RWPE1 (cell line): ENCODE measurements around the gene RPL39L.

Experiments
- CTCF ChIA-PET: fragments of 350-600 bp; sonication (Branson Sonifier 250); formaldehyde crosslinking; extraction: SDS; loops from one replicate; lab custom pipeline; 2021; lab: Yijun Ruan, JAX
- POLR2A ChIA-PET: fragments of 400-600 bp; formaldehyde crosslinking; extraction: SDS; loops from one replicate; lab custom pipeline; 2020; ENCODE audit warnings: antibody characterized with exemption; ENCODE audit not compliant: low non-redundant PET; lab: Yijun Ruan, JAX
- DNase-seq: peaks from one replicate; pipeline ENCODE4 v3.0.0; 2012; ENCODE audit warnings: low spot score
- H3K27ac ChIP-seq: fragments of 450-650 bp; 2 replicates; pipeline ENCODE4 v1.5.1; 2017
- TF ChIP-seq, protein P1 (sequence below): fragments of 450-650 bp; conservative IDR thresholded peaks from 2 replicates; pipeline ENCODE4 v1.5.1; 2017; ENCODE audit warnings: low read depth, mild to moderate bottlenecking

RPL39L gene

GRCh38 chr3:187114511-187114910 is 24.8 kb downstream of the RPL39L start:
- ChIA-PET POLR2A (no interaction called here), CTCF (interaction anchor here (0.6 to 1.9 kb wide), 5 partner anchors 13 to 203 kb away, joined by 3 to 14 read pairs (median 4); no protein-coding TSS in a partner anchor)

DNA sequence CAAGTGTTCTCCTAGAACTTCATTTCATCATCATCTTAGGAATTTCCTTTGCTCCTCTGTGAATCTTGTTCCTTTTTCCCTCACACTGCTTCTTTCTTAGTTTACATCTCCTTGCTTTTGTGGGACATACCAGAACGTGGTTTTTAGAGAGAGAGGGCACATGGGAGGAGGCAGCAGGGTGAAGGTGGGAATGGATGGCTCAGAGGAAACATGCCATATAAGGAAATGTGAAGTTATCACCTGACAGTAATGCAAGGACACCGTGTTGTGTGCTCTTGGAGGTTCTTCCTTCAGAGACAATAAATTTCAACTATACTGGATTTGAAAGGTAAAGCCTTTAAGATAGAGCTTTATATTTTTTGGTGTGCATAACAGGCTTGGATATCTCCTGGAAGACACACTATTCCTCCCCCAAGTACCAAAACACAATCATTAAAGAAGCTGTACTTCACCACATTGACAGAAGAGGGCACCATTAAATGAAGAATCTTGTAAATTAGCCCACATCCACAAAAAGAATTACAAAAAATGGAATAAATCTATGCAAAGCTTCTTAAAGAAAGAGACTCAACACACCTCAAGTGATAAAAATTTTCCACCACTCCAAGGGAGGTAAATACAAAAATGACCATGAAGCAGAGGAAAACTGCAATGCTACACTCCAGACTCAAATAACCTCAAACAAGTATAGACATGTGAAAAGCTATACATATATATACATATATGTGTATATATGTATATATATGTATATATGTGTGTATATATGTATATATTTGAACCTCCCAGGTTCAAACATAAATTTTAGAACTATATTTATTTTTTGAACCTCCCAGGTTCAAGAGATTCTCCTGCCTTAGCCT is 26.1 kb downstream of the RPL39L start:
- ChIA-PET CTCF (interaction anchor here (0.6 to 1.9 kb wide), 18 partner anchors 10 to 684 kb away, joined by 3 to 30 read pairs (median 4); partner anchors contain the start of gene RPL39L), POLR2A (no interaction called here)
- H3K27ac ChIP-seq, result no peak overlapping the region

More at GRCh38 chr3:187114511-187114910, 24.8 kb downstream of the RPL39L start:
- TF ChIP-seq, protein P1, sequence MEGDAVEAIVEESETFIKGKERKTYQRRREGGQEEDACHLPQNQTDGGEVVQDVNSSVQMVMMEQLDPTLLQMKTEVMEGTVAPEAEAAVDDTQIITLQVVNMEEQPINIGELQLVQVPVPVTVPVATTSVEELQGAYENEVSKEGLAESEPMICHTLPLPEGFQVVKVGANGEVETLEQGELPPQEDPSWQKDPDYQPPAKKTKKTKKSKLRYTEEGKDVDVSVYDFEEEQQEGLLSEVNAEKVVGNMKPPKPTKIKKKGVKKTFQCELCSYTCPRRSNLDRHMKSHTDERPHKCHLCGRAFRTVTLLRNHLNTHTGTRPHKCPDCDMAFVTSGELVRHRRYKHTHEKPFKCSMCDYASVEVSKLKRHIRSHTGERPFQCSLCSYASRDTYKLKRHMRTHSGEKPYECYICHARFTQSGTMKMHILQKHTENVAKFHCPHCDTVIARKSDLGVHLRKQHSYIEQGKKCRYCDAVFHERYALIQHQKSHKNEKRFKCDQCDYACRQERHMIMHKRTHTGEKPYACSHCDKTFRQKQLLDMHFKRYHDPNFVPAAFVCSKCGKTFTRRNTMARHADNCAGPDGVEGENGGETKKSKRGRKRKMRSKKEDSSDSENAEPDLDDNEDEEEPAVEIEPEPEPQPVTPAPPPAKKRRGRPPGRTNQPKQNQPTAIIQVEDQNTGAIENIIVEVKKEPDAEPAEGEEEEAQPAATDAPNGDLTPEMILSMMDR, result no peak
- no peak for DNase-seq
- H3K27ac ChIP-seq, result no peak overlapping the region

GRCh38 chr3:187110156-187110555 is 29.1 kb downstream of the RPL39L start:
- ChIA-PET POLR2A (no interaction called here), CTCF (interaction anchor here (0.5 kb wide), 1 partner anchor 10 kb away, joined by 5 read pairs; no protein-coding TSS in a partner anchor)
- TF ChIP-seq, protein P1, result no peak

More for the DNA sequence above, 26.1 kb downstream of the RPL39L start:
- peak; percentile 20 for DNase-seq
- TF ChIP-seq, protein P1, result peak; percentile 69

DNA sequence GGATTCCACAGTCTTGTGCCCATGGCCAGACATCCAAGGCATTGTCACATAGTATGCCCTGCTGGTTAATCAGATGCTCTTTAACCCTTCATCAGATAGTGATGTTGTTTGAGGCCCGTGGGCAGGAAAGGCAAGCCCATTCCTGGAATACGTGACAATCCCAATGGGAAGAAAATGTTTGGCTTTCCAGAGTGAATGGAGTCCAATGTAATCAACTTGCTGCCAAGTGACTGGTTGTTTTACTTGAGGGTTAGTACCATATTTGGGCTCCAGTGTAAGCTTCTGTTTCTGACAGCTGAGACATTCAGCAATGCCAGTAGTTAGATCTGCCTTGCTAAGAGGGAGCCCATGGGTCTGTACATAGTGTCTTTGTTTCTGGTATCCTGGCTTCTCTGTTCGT is 31.3 kb downstream of the RPL39L start:
- POLR2A ChIA-PET, result no interaction called here
- CTCF ChIA-PET, result no interaction called here
- no peak overlapping the region for H3K27ac ChIP-seq
- DNase-seq, result no peak
- TF ChIP-seq, protein P1, result no peak

More at GRCh38 chr3:187110156-187110555, 29.1 kb downstream of the RPL39L start:
- no peak overlapping the region for H3K27ac ChIP-seq
- DNase-seq, result no peak

DNA sequence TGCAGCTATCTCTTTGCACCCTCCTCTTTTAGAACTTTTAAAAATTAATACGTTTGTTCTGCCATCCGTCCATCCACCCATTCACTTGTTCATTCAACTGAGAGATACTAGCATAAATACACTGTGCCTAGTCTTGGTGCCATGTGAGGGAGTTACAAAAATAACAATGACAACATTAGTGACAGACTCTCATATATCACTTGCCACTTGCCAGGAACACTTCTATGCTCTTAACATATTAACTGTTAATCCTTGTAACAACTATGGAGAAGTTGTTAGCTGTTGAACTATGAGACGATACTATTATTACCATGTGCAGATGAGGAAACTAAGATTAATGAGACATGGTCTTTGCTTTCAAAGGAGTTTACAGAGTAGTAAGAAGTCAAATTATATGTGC is 33.6 kb downstream of the RPL39L start:
- no peak for DNase-seq
- ChIA-PET POLR2A (no interaction called here), CTCF (interaction anchor here (0.6 kb wide), 1 partner anchor 1729 kb away, joined by 3 read pairs; no protein-coding TSS in a partner anchor)
- TF ChIP-seq, protein P1, result no peak
- no peak overlapping the region for H3K27ac ChIP-seq

DNA sequence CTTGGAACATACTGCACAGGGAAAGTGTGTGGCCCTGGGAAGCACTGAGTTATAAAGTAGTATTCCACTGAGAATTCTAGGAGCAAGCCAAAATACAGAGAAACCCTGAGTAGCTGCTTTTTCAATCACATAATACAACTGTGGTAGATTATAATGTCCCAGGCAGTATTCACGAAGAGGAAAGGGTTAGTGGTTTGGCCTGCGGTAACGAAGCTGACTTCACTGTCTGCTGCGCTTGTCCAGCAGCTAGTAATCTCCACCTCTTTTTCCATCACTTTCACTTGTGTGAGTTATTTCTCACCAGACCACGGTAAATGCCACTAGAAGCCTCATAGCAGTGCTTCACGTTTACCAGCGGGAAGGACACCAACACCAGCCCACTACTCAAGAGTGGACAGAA is 34.4 kb downstream of the RPL39L start:
- ChIA-PET CTCF (no interaction called here), POLR2A (no interaction called here)
- no peak for DNase-seq
- no peak overlapping the region for H3K27ac ChIP-seq
- TF ChIP-seq, protein P1, result no peak
